Measurements from ENCODE around the gene CCDC40.

CCDC40 gene

GRCh38 chr17:80025140-80025539 lies 11.3 kb upstream of the CCDC40 start:
- TF ChIP-seq RAD21 (IDR thresholded peaks at IDR 0.05; ENCODE audit: low read depth) (no peak), USF1 (IDR thresholded peaks at IDR 0.05) (no peak), TAF1 (IDR thresholded peaks at IDR 0.05; ENCODE audit: low read depth) (no peak), CEBPB (IDR thresholded peaks at IDR 0.05) (no peak), YY1 (IDR thresholded peaks at IDR 0.05; ENCODE audit: low read depth) (no peak), MAX (IDR thresholded peaks at IDR 0.05) (no peak), ZBTB7A (IDR thresholded peaks at IDR 0.05; ENCODE audit: low read depth) (no peak), FOXM1 (IDR thresholded peaks at IDR 0.05; ENCODE audit: borderline replicate concordance, low read depth) (no peak), NFIC (IDR thresholded peaks at IDR 0.05) (no peak)

- TF ChIP-seq TEAD4 (IDR thresholded peaks at IDR 0.05), result no peak
- TF ChIP-seq EP300 (IDR thresholded peaks at IDR 0.05; ENCODE audit: borderline replicate concordance), result no peak
- TF ChIP-seq FOXM1 (IDR thresholded peaks at IDR 0.05; ENCODE audit: borderline replicate concordance, low read depth), result no peak
- no peak for TF ChIP-seq TAF1 (IDR thresholded peaks at IDR 0.05; ENCODE audit: low read depth)
- TF ChIP-seq YY1 (IDR thresholded peaks at IDR 0.05; ENCODE audit: low read depth), result no peak
- no peak for TF ChIP-seq NFIC (IDR thresholded peaks at IDR 0.05)
- no peak for TF ChIP-seq TCF12 (IDR thresholded peaks at IDR 0.05; ENCODE audit: low read depth)
- TF ChIP-seq MAX (IDR thresholded peaks at IDR 0.05), result no peak
- no peak for TF ChIP-seq USF1 (IDR thresholded peaks at IDR 0.05)
- no peak for TF ChIP-seq CREB1 (IDR thresholded peaks at IDR 0.05; ENCODE audit: low read depth)
- no peak for TF ChIP-seq REST (IDR thresholded peaks at IDR 0.05; ENCODE audit: low read depth)
- TF ChIP-seq CEBPB (IDR thresholded peaks at IDR 0.05), result no peak
- no peak for TF ChIP-seq ZBTB7A (IDR thresholded peaks at IDR 0.05; ENCODE audit: low read depth)
- no peak for TF ChIP-seq EGR1 (IDR thresholded peaks at IDR 0.05)
- no peak for TF ChIP-seq RAD21 (IDR thresholded peaks at IDR 0.05; ENCODE audit: low read depth)
Measured at GRCh38 chr17:80025796-80026195, 10.6 kb upstream of the CCDC40 start.

GRCh38 chr17:80026359-80027042 lies 9.9 kb upstream of the CCDC40 start:
- TF ChIP-seq TEAD4 (IDR thresholded peaks at IDR 0.05) (no peak), EP300 (IDR thresholded peaks at IDR 0.05; ENCODE audit: borderline replicate concordance) (no peak), RAD21 (IDR thresholded peaks at IDR 0.05; ENCODE audit: low read depth) (no peak), REST (IDR thresholded peaks at IDR 0.05; ENCODE audit: low read depth) (no peak), TAF1 (IDR thresholded peaks at IDR 0.05; ENCODE audit: low read depth) (no peak), EGR1 (IDR thresholded peaks at IDR 0.05) (no peak), ZBTB7A (IDR thresholded peaks at IDR 0.05; ENCODE audit: low read depth) (no peak), FOXM1 (IDR thresholded peaks at IDR 0.05; ENCODE audit: borderline replicate concordance, low read depth) (no peak), CEBPB (IDR thresholded peaks at IDR 0.05) (no peak), TCF12 (IDR thresholded peaks at IDR 0.05; ENCODE audit: low read depth) (no peak), NFIC (IDR thresholded peaks at IDR 0.05) (no peak), YY1 (IDR thresholded peaks at IDR 0.05; ENCODE audit: low read depth) (no peak), MAX (IDR thresholded peaks at IDR 0.05) (no peak), USF1 (IDR thresholded peaks at IDR 0.05) (no peak), CREB1 (IDR thresholded peaks at IDR 0.05; ENCODE audit: low read depth) (no peak)

- TF ChIP-seq MAX (IDR thresholded peaks at IDR 0.05) (no peak), EGR1 (IDR thresholded peaks at IDR 0.05) (no peak), EP300 (IDR thresholded peaks at IDR 0.05; ENCODE audit: borderline replicate concordance) (no peak), CEBPB (IDR thresholded peaks at IDR 0.05) (no peak), TAF1 (IDR thresholded peaks at IDR 0.05; ENCODE audit: low read depth) (no peak), REST (IDR thresholded peaks at IDR 0.05; ENCODE audit: low read depth) (no peak), FOXM1 (IDR thresholded peaks at IDR 0.05; ENCODE audit: borderline replicate concordance, low read depth) (no peak), USF1 (IDR thresholded peaks at IDR 0.05) (no peak), YY1 (IDR thresholded peaks at IDR 0.05; ENCODE audit: low read depth) (no peak), TCF12 (IDR thresholded peaks at IDR 0.05; ENCODE audit: low read depth) (no peak), RAD21 (IDR thresholded peaks at IDR 0.05; ENCODE audit: low read depth) (no peak)
Measured at GRCh38 chr17:80027043-80027435, 9.4 kb upstream of the CCDC40 start.

All from Ishikawa (cell line).